ENCODE data around the gene PCSK6. TPM values are rescaled to one million over a fixed set of nuclear protein-coding genes. Genes with fewer than 3 reads are reported as not detected.

PCSK6 gene
- total and polyA plus RNA-seq, 2 donors from 2014 or later = 3.8 to 7.3 TPM

GRCh38 chr15:101469520-101470288, 19.8 kb downstream of the PCSK6 start:
- no peak overlapping the region for H3K4me3 ChIP-seq (ENCODE audit: low read length in 3 of 3)
- DNase-seq = no peak
- TF ChIP-seq, protein P1, sequence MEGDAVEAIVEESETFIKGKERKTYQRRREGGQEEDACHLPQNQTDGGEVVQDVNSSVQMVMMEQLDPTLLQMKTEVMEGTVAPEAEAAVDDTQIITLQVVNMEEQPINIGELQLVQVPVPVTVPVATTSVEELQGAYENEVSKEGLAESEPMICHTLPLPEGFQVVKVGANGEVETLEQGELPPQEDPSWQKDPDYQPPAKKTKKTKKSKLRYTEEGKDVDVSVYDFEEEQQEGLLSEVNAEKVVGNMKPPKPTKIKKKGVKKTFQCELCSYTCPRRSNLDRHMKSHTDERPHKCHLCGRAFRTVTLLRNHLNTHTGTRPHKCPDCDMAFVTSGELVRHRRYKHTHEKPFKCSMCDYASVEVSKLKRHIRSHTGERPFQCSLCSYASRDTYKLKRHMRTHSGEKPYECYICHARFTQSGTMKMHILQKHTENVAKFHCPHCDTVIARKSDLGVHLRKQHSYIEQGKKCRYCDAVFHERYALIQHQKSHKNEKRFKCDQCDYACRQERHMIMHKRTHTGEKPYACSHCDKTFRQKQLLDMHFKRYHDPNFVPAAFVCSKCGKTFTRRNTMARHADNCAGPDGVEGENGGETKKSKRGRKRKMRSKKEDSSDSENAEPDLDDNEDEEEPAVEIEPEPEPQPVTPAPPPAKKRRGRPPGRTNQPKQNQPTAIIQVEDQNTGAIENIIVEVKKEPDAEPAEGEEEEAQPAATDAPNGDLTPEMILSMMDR (IDR thresholded peaks at IDR 0.05; ENCODE audit: borderline replicate concordance, extremely low read depth, insufficient read depth) = no peak

DNA sequence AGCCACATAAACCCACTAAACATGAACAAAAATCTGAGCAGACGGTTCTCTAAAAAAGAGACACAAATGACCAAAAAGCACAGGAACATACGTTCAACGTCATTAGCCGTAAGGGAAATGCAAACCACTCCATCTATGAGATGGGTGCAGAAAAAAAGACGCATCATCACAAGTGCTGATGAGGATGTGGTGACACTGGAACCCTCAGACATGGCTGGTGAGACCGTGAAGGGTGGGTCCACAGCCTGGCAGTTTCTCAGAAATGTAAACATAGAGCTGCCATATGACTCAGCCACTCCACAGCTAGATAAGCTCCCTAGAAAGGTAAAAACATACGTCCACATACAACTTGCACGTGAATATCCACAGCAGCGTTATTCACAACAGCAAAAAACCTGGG, 23.3 kb downstream of the PCSK6 start:
- Histone ChIP-seq H3K36me3 (ENCODE audit: control insufficient read depth in 2 of 3, insufficient read depth in 3 of 3, low read length in 3 of 3) (no peaks in the 10 kb centered on the region), H3K27me3 (ENCODE audit: control insufficient read depth, insufficient read depth, low read length) (no peaks in the 10 kb centered on the region), H3K4me1 (ENCODE audit: control insufficient read depth in 2 of 3, insufficient read depth in 2 of 3, low read depth in 1 of 3, low read length in 3 of 3) (no peaks in the 10 kb centered on the region), H3K9ac (ENCODE audit: low read length in 3 of 3) (no peak overlapping the region), H3K27ac (ENCODE audit: low read depth in 2 of 2, low read length in 2 of 2) (no peak overlapping the region), H3K4me3 (ENCODE audit: low read length in 3 of 3) (no peak overlapping the region), H3K9me3 (ENCODE audit: control insufficient read depth in 2 of 3, insufficient read depth in 1 of 3, low read length in 3 of 3) (no peaks in the 10 kb centered on the region)
- FAIRE-seq (no peak), DNase-seq (no peak)
- intact Hi-C loops (cut with DNase I) = no loop called here
- TF ChIP-seq, protein P1 (IDR thresholded peaks at IDR 0.05; ENCODE audit: borderline replicate concordance, extremely low read depth, insufficient read depth) = no peak

More at GRCh38 chr15:101469520-101470288, 19.8 kb downstream of the PCSK6 start:
- no peak overlapping the region for H3K27ac ChIP-seq (ENCODE audit: low read depth in 2 of 2, low read length in 2 of 2)
- no peaks in the 10 kb centered on the region for H3K4me1 ChIP-seq (ENCODE audit: control insufficient read depth in 2 of 3, insufficient read depth in 2 of 3, low read depth in 1 of 3, low read length in 3 of 3)
- H3K9ac ChIP-seq (ENCODE audit: low read length in 3 of 3) = no peak overlapping the region
- no peaks in the 10 kb centered on the region for H3K27me3 ChIP-seq (ENCODE audit: control insufficient read depth, insufficient read depth, low read length)
- H3K36me3 ChIP-seq (ENCODE audit: control insufficient read depth in 2 of 3, insufficient read depth in 3 of 3, low read length in 3 of 3) = no peaks in the 10 kb centered on the region
- FAIRE-seq = no peak
- intact Hi-C loops (cut with DNase I) = no loop called here
- no peaks in the 10 kb centered on the region for H3K9me3 ChIP-seq (ENCODE audit: control insufficient read depth in 2 of 3, insufficient read depth in 1 of 3, low read length in 3 of 3)

GRCh38 chr15:101464999-101465669, 24.4 kb downstream of the PCSK6 start:
- TF ChIP-seq, protein P1 (IDR thresholded peaks at IDR 0.05; ENCODE audit: borderline replicate concordance, extremely low read depth, insufficient read depth) = no peak
- Histone ChIP-seq H3K27ac (ENCODE audit: low read depth in 2 of 2, low read length in 2 of 2) (no peak overlapping the region), H3K4me1 (ENCODE audit: control insufficient read depth in 2 of 3, insufficient read depth in 2 of 3, low read depth in 1 of 3, low read length in 3 of 3) (no peaks in the 10 kb centered on the region), H3K9me3 (ENCODE audit: control insufficient read depth in 2 of 3, insufficient read depth in 1 of 3, low read length in 3 of 3) (no peaks in the 10 kb centered on the region), H3K36me3 (ENCODE audit: control insufficient read depth in 2 of 3, insufficient read depth in 3 of 3, low read length in 3 of 3) (no peaks in the 10 kb centered on the region), H3K4me3 (ENCODE audit: low read length in 3 of 3) (no peak overlapping the region), H3K9ac (ENCODE audit: low read length in 3 of 3) (no peak overlapping the region), H3K27me3 (ENCODE audit: control insufficient read depth, insufficient read depth, low read length) (no peaks in the 10 kb centered on the region)
- FAIRE-seq (no peak), DNase-seq (peak in 1 of 5 donors; percentile 36)
- intact Hi-C loops (cut with DNase I) = no loop called here
